ENCODE data around the gene BAHCC1.

DNA sequence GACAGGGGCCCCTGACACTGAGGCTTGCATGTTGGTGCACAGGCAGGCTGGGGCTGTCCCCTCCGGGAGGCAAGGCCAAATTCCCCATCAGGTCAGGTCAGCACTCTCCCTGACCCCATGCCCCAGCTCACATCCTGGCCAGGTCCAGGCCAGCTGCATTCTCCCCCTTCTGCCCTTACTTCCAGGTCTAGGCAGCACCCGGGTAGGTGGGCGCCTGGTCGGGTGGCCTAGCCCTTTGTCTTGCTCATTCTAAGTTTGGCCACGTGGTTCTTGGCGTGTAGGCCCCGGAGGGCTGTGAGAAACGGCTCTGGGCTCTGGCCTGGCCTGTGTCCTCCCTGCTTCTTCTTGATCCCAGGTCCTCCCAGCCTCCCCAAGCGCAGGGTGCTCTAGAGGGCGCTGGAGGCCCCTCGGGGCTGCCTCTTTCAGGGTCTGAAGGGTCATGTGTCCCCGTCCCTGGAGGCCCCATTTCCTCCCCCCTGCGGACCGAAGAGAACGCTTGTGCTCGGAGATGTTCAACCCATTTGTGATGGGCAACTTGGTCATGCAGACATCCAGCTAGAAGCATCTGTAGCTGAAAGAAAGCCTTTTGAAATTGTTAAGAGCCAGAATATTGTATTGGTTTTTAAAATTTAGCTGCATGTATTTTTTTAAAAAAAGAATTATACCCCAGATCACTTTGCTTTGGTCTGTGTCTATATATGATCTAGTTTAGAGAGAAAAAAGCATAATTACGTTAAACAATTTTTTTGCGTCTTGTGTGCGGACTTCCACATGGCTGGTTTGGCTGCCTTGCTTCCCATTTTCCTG is 6.7 kb downstream of the BAHCC1 start:
- TF ChIP-seq GLIS3 (CRISPR knock-in tag; IDR thresholded peaks at IDR 0.05) (no peak), ZNF565 (CRISPR knock-in tag; conservative IDR thresholded peaks at IDR 0.05; ENCODE audit: low read depth) (no peak)

Measured in SK-N-SH treated with all-trans-retinoic acid at 6 μM for 48 hours (cell line).